OCI-LY3 (cell line): ENCODE measurements around the gene VGLL4.

ENCODE experiments used
- CTCF ChIP-seq: fragments of 200-600, 300-600 bp; sonication (generic); IDR thresholded peaks from 2 replicates; pipeline ENCODE4 v1.5.1; 2014; ENCODE audit warnings: antibody characterized with exemption, low read length, low read depth
- EZH2phosphoT487 ChIP-seq: fragments of 200-600 bp; shearing (Covaris generic); IDR thresholded peaks from 2 replicates; pipeline ENCODE4 v1.6.1; 2018; ENCODE audit warnings: antibody characterized with exemption, mixed run types, low read depth

- TF ChIP-seq CTCF (no peak), EZH2phosphoT487 (no peak)
These were observed 85.3 kb downstream of the VGLL4 start for GRCh38 chr3:11558411-11558903.
